ENCODE results near the gene STAT3. TPM values are rescaled to one million over a fixed set of nuclear protein-coding genes. Genes with fewer than 3 reads are reported as not detected.
"Not testable (repeated sequence)": the region's sequence is repeated elsewhere in the genome, so short reads cannot be mapped to it uniquely, and the experiment has no call there.

Gene STAT3
- total RNA-seq, 2 experiments from 2014 or later = 276 to 286 TPM

- peak; percentile 29 for DNase-seq
- Mint-ChIP-seq H3K4me3 (peak overlapping the region; percentile 66), H3K9me3 (no peaks in the 10 kb centered on the region), H3K27ac (peak overlapping the region; percentile 85), H3K27me3 (no peaks in the 10 kb centered on the region), H3K4me1 (ENCODE audit: low read depth) (peaks cover 63% of the 10 kb centered on the region), H3K36me3 (ENCODE audit: low read depth) (peaks cover 50% of the 10 kb centered on the region)
- intact Hi-C loops (cut with micrococcal nuclease) = no loop called here
- ChIA-PET CTCF (interaction anchor here (0.9 to 1.6 kb wide), 5 partner anchors 9 to 60 kb away, joined by 3 to 6 read pairs (median 3); partner anchors contain the start of gene STAT3), POLR2A (interaction anchor here (0.7 to 4.3 kb wide), 7 partner anchors 10 to 304 kb away, joined by 3 to 23 read pairs (median 5); partner anchors contain the start of gene STAT3)
- TF ChIP-seq CTCF (IDR thresholded peaks at IDR 0.05) = no peak
- peak; percentile 78 for ATAC-seq
These were observed 9.2 kb downstream of the STAT3 start for GRCh38 chr17:42378959-42379594.

GRCh38 chr17:42378359-42378958 is 9.8 kb downstream of the STAT3 start:
- Mint-ChIP-seq H3K27ac (peak overlapping the region; percentile 85), H3K36me3 (ENCODE audit: low read depth) (peaks cover 50% of the 10 kb centered on the region), H3K4me3 (peak overlapping the region; percentile 66), H3K4me1 (ENCODE audit: low read depth) (peaks cover 64% of the 10 kb centered on the region), H3K9me3 (no peaks in the 10 kb centered on the region), H3K27me3 (no peaks in the 10 kb centered on the region)
- ChIA-PET POLR2A (interaction anchor here (0.7 to 4.3 kb wide), 5 partner anchors 10 to 258 kb away, joined by 3 to 23 read pairs (median 5); partner anchors contain the start of gene STAT3), CTCF (interaction anchor here (1.0 to 1.6 kb wide), 5 partner anchors 10 to 65 kb away, joined by 3 to 6 read pairs (median 3); partner anchors contain the start of gene STAT3)
- intact Hi-C loops (cut with micrococcal nuclease) = no loop called here
- TF ChIP-seq CTCF (IDR thresholded peaks at IDR 0.05) = no peak
- DNase-seq (no peak), ATAC-seq (no peak)

GRCh38 chr17:42373896-42374295 is 14.3 kb downstream of the STAT3 start:
- DNase-seq (no peak), ATAC-seq (no peak)
- intact Hi-C loops (cut with micrococcal nuclease) = no loop called here
- TF ChIP-seq CTCF (IDR thresholded peaks at IDR 0.05) = no peak
- peak overlapping the region; percentile 52 for H3K27ac Mint-ChIP-seq
- peaks cover 51% of the 10 kb centered on the region for H3K4me1 Mint-ChIP-seq (ENCODE audit: low read depth)
- ChIA-PET CTCF (interaction anchor here (1.1 to 1.2 kb wide), 2 partner anchors 29 to 51 kb away, joined by 3 to 4 read pairs; no protein-coding TSS in a partner anchor), POLR2A (interaction anchor here (0.7 to 1.3 kb wide), 4 partner anchors 12 to 38 kb away, joined by 3 to 4 read pairs (median 3); no protein-coding TSS in a partner anchor)
- H3K27me3 Mint-ChIP-seq = no peaks in the 10 kb centered on the region
- no peak overlapping the region for H3K4me3 Mint-ChIP-seq
- H3K9me3 Mint-ChIP-seq = no peaks in the 10 kb centered on the region
- H3K36me3 Mint-ChIP-seq (ENCODE audit: low read depth) = peaks cover 41% of the 10 kb centered on the region

GRCh38 chr17:42372142-42372541 is 16.1 kb downstream of the STAT3 start:
- Mint-ChIP-seq H3K27ac (peak overlapping the region; percentile 18), H3K36me3 (ENCODE audit: low read depth) (peaks cover 37% of the 10 kb centered on the region), H3K27me3 (no peaks in the 10 kb centered on the region), H3K9me3 (no peaks in the 10 kb centered on the region), H3K4me3 (no peak overlapping the region), H3K4me1 (ENCODE audit: low read depth) (peaks cover 46% of the 10 kb centered on the region)
- POLR2A ChIA-PET = interaction anchor here (1.4 kb wide), 1 partner anchor 10 kb away, joined by 4 read pairs; no protein-coding TSS in a partner anchor
- DNase-seq (no peak), ATAC-seq (no peak)
- CTCF ChIA-PET = no interaction called here
- TF ChIP-seq CTCF (IDR thresholded peaks at IDR 0.05) = no peak
- intact Hi-C loops (cut with micrococcal nuclease) = no loop called here

GRCh38 chr17:42368797-42369561 is 19.3 kb downstream of the STAT3 start:
- H3K27ac Mint-ChIP-seq; H3K9me3 Mint-ChIP-seq; ATAC-seq; intact Hi-C loops (cut with micrococcal nuclease); H3K4me3 Mint-ChIP-seq; H3K27me3 Mint-ChIP-seq; DNase-seq: not testable (repeated sequence)
- Mint-ChIP-seq H3K36me3 (ENCODE audit: low read depth) (peaks cover 50% of the 10 kb centered on the region), H3K4me1 (ENCODE audit: low read depth) (peaks cover 55% of the 10 kb centered on the region)
- CTCF ChIA-PET = interaction anchor here (1.7 to 2.0 kb wide), 2 partner anchors 11 to 34 kb away, joined by 4 to 5 read pairs; no protein-coding TSS in a partner anchor
- POLR2A ChIA-PET = interaction anchor here (0.7 to 1.8 kb wide), 4 partner anchors 12 to 42 kb away, joined by 3 to 7 read pairs (median 4); no protein-coding TSS in a partner anchor

GRCh38 chr17:42368310-42368709 is 19.9 kb downstream of the STAT3 start:
- H3K4me3 Mint-ChIP-seq; H3K9me3 Mint-ChIP-seq; ATAC-seq; H3K27me3 Mint-ChIP-seq; DNase-seq; H3K27ac Mint-ChIP-seq; intact Hi-C loops (cut with micrococcal nuclease): not testable (repeated sequence)
- ChIA-PET POLR2A (interaction anchor here (0.7 to 1.8 kb wide), 3 partner anchors 12 to 17 kb away, joined by 3 to 7 read pairs (median 5); no protein-coding TSS in a partner anchor), CTCF (interaction anchor here (1.7 to 2.0 kb wide), 2 partner anchors 10 to 35 kb away, joined by 4 to 5 read pairs; no protein-coding TSS in a partner anchor)
- Mint-ChIP-seq H3K4me1 (ENCODE audit: low read depth) (peaks cover 59% of the 10 kb centered on the region), H3K36me3 (ENCODE audit: low read depth) (peaks cover 53% of the 10 kb centered on the region)

All from activated CD8-positive, alpha-beta T cell treated with anti-CD3 and anti-CD28 coated beads for 36 hours (primary cell).